ENCODE measurements around the gene DRAXIN.

Gene DRAXIN

GRCh38 chr1:11704194-11704529 is 12.7 kb downstream of the DRAXIN start:
- H3K9me3 ChIP-seq (ENCODE audit: control insufficient read depth, low read length): no peaks in the 10 kb centered on the region
- H3K4me2 ChIP-seq (ENCODE audit: low read length): no peak overlapping the region
- H3K36me3 ChIP-seq (ENCODE audit: control insufficient read depth, insufficient read depth, low read length): no peaks in the 10 kb centered on the region
- H3K9ac ChIP-seq: no peak overlapping the region
- TF ChIP-seq CTCF (IDR thresholded peaks at IDR 0.05): no peak
- peaks cover 4% of the 10 kb centered on the region for H3K27me3 ChIP-seq (ENCODE audit: control insufficient read depth, insufficient read depth, low read length)
- no peaks in the 10 kb centered on the region for H3K79me2 ChIP-seq
- H3K27ac ChIP-seq: no peak overlapping the region
- H3K4me1 ChIP-seq: peaks cover 4% of the 10 kb centered on the region
- no peak overlapping the region for H2AFZ ChIP-seq
- no peak overlapping the region for H3K4me3 ChIP-seq (ENCODE audit: low read depth, low read length)

- Histone ChIP-seq H3K9ac (no peak overlapping the region), H3K4me1 (peaks cover 4% of the 10 kb centered on the region), H3K36me3 (ENCODE audit: control insufficient read depth, insufficient read depth, low read length) (no peaks in the 10 kb centered on the region), H3K79me2 (no peaks in the 10 kb centered on the region), H3K27ac (no peak overlapping the region), H3K27me3 (ENCODE audit: control insufficient read depth, insufficient read depth, low read length) (peaks cover 4% of the 10 kb centered on the region), H2AFZ (no peak overlapping the region), H3K4me2 (ENCODE audit: low read length) (no peak overlapping the region), H3K9me3 (ENCODE audit: control insufficient read depth, low read length) (no peaks in the 10 kb centered on the region), H3K4me3 (ENCODE audit: low read depth, low read length) (no peak overlapping the region)
- no peak for TF ChIP-seq CTCF (IDR thresholded peaks at IDR 0.05)
Observed at GRCh38 chr1:11704691-11705475, 13.4 kb downstream of the DRAXIN start.

- Histone ChIP-seq H3K4me3 (ENCODE audit: low read depth, low read length) (no peak overlapping the region), H3K4me2 (ENCODE audit: low read length) (no peak overlapping the region), H3K27ac (no peak overlapping the region), H3K9ac (no peak overlapping the region), H3K36me3 (ENCODE audit: control insufficient read depth, insufficient read depth, low read length) (no peaks in the 10 kb centered on the region), H3K4me1 (peaks cover 4% of the 10 kb centered on the region), H2AFZ (no peak overlapping the region), H3K27me3 (ENCODE audit: control insufficient read depth, insufficient read depth, low read length) (peaks cover 4% of the 10 kb centered on the region), H3K9me3 (ENCODE audit: control insufficient read depth, low read length) (no peaks in the 10 kb centered on the region), H3K79me2 (no peaks in the 10 kb centered on the region)
- no peak for TF ChIP-seq CTCF (IDR thresholded peaks at IDR 0.05)
Observed at GRCh38 chr1:11705596-11705995, 14.1 kb downstream of the DRAXIN start.

- Histone ChIP-seq H3K9me3 (ENCODE audit: control insufficient read depth, low read length) (no peaks in the 10 kb centered on the region), H3K27me3 (ENCODE audit: control insufficient read depth, insufficient read depth, low read length) (no peaks in the 10 kb centered on the region), H2AFZ (no peak overlapping the region), H3K79me2 (no peaks in the 10 kb centered on the region), H3K36me3 (ENCODE audit: control insufficient read depth, insufficient read depth, low read length) (no peaks in the 10 kb centered on the region), H3K27ac (no peak overlapping the region), H3K4me1 (peaks cover 4% of the 10 kb centered on the region), H3K4me3 (ENCODE audit: low read depth, low read length) (no peak overlapping the region), H3K4me2 (ENCODE audit: low read length) (no peak overlapping the region), H3K9ac (no peak overlapping the region)
- TF ChIP-seq CTCF (IDR thresholded peaks at IDR 0.05): no peak
Observed at GRCh38 chr1:11706292-11706691, 14.8 kb downstream of the DRAXIN start.
